Measurements from ENCODE around the gene RSPH6A.

The RSPH6A gene

GRCh38 chr19:45780146-45780447, 35.0 kb downstream of the RSPH6A start:
- no peak for DNase-seq (ENCODE audit: low read depth)

DNA sequence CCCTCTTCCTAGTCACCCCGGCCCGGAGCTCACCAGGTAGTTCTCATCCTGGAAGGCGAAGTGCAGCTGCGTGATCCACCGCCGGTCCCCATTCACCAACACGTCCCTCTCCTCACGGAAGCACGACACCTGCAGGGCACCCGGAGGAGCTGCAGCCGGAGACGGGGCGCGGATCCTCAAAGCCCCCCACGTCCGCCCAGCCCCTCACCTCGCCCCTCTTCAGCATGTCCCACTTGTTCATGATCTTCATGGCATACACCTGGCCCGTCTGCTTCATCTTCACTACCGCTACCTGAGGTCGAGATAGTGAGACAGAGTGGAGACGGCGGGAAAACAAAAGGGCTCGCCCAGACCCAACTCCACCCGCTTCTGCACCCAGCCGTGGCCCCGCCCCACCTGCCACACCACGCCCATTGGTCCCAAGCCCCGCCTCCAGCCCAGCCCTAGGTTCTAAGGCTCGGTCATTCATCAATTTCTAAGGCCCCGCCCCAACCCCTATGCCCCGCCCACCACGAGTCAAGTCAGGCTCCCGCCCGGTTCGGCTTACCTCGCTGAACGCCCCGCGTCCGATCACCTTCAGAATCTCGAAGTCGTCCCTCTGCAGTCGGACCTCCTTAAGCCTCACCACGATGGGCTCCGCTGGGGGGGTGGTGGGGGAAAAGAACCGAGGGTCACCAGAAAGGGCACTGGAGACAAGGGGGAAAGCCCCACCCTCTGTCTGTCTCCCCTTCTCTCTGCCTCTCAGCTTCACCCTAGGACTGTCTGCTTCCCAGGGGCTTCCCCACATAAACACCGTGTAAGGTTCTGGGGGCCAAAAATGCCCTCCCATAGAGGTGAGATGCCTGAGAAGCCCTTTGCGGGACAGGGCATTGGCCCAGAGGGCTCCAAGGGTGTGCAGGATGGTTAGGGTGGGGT, 35.6 kb downstream of the RSPH6A start:
- peak; percentile 94 for DNase-seq (ENCODE audit: low read depth)

DNA sequence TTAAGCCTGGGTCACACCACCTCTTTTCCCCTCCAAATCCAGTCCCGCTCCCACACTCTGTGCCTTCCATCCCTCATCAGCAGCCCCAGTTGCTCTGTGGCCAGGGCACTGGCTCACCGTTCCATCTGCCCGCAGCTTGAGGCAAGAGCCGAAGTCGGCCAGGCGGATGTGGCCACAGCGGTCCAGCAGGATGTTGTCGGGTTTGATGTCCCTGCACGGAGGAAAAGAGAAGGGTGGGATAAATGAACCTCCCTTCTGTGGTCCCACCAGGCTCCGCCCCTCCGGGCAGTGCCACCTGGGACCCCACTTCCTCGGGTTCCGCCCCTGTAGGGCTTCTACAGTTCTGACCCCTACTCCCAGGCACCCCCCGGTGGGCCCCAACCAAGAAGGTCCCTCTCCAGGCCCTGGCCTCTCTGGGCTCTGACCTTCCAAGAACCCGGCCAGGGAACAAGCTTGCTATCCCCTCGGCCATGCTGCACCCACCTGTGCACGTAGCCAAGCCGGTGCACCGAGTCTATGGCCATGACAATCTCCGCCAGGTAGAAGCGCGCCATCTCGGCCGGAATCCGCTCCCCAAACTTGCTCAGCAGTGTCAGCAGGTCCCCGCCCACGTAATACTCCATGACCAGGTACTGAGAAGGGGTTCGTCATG, 37.0 kb downstream of the RSPH6A start:
- no peak for DNase-seq (ENCODE audit: low read depth)

GRCh38 chr19:45777395-45777961, 37.6 kb downstream of the RSPH6A start:
- DNase-seq (ENCODE audit: low read depth): no peak

DNA sequence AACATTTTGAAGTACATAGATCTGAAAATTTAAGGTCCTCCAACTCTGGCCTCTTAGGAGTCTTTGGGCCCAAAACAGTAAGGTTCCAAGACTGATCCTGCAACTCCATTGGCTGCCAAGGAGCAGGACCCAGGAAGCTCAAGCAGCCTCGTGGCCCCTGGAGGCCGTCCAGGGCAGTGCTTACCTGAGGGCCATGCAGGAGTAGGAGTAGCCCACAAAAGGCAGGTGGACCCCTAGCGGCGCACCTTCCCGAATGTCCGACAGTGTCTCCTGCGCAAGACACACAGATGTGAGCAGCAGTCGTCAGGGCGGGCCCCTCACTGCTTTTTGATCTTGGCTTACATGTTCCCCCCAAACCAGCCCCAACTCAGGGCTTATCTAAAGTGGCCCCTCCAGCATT, 40.3 kb downstream of the RSPH6A start:
- DNase-seq (ENCODE audit: low read depth): no peak

GRCh38 chr19:45773384-45773783, 41.7 kb downstream of the RSPH6A start:
- DNase-seq (ENCODE audit: low read depth): no peak

DNA sequence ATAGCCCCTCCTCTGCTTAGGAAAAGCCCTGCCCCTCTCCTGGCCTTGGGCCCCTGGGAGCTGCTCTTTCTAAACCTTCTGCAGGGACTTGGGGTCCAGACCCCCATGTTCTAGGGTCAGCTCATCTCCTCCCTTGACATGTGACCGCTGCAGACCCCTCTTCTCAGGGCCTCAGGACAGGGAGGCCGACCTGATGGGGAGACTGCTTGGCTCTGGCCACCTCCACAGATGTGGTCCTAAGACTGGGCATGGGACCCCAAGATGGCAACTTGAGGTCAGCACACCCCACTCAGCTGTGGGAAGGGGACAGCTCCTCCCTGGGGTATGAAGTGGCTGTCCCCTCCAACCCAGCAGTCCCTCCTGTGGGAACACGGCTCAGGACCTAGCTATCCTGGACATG, 42.2 kb downstream of the RSPH6A start:
- no peak for DNase-seq (ENCODE audit: low read depth)

- DNase-seq (ENCODE audit: low read depth): no peak
Observed at GRCh38 chr19:45772130-45772840, 42.8 kb downstream of the RSPH6A start.

- no peak for DNase-seq (ENCODE audit: low read depth)
Observed at GRCh38 chr19:45771311-45771933, 43.7 kb downstream of the RSPH6A start.

- DNase-seq (ENCODE audit: low read depth): peak; percentile 90
Observed at GRCh38 chr19:45770192-45771101, 44.7 kb downstream of the RSPH6A start.

DNA sequence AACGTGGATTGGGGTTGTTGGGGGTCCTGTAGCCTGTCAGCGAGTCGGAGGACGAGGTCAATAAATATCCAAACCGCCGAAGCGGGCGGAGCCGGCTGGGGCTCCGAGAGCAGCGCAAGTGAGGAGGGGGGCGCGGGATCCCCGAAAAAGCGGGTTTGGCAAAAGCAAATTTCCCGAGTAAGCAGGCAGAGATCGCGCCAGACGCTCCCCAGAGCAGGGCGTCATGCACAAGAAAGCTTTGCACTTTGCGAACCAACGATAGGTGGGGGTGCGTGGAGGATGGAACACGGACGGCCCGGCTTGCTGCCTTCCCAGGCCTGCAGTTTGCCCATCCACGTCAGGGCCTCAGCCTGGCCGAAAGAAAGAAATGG, 45.3 kb downstream of the RSPH6A start:
- no peak for DNase-seq (ENCODE audit: low read depth)

DNA sequence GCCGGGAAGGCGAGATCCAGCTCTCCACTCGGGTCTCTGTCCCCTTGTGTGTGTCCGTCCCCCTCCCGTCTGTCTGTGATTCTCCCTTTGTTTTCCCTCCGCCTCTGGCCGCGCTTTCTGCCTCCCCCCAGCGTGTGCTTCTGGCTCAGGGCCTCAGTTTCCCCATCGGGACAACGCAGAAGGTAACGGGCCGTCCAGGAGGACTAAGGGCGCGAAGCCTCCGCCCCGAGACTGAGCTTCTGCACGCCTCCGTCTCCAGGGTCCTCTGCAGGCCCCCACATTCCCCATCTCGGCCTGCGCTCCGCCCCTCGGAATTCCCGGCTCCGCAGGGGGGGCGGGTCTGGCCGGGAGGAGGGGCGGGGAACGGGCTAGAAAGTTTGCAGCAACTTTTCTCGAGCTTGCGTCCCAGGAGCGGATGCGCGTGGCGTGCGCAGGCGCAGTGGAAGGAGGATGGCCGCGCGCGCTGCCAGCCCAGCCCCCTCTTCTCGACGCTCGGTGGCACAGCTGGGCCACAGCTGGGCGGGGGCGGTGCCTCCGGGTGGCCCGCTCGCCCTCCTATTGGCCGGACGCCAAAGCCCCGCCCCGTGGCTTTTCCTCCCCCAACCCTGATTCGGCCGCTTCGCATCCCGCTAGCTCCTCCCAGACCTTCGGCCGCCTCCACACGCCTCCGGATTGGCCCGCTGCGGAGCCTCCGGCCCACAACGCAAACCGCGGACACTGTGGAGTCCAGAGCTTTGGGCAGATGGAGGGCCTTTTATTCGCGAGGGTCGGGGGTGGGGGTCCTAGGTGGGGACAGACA, 45.9 kb downstream of the RSPH6A start, which contains the start of gene SIX5:
TSS of gene SIX5 (minus strand) at position 269 of the 799 bp plus-strand sequence. CDS start 408 bp downstream, outside the sequence.
- peak; percentile 97 for DNase-seq (ENCODE audit: low read depth)

DNA sequence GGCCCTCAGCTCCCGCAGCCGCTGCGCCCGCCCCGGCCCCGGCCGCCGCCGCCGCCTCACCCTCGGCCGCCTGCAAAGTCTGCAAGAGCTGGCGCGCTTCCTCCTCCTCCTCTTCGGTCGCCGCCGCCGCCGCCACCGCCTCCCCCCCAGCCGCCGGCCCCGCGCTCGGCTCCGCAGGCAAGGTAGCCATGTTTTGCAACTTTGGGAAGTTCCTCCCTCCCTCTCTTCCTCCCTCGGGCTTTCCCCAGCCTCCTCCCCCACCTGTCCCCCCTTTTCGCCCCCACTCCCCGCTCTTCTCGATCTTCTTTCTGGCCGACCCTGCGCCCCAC, 46.5 kb downstream of the RSPH6A start:
- peak; percentile 43 for DNase-seq (ENCODE audit: low read depth)

DNA sequence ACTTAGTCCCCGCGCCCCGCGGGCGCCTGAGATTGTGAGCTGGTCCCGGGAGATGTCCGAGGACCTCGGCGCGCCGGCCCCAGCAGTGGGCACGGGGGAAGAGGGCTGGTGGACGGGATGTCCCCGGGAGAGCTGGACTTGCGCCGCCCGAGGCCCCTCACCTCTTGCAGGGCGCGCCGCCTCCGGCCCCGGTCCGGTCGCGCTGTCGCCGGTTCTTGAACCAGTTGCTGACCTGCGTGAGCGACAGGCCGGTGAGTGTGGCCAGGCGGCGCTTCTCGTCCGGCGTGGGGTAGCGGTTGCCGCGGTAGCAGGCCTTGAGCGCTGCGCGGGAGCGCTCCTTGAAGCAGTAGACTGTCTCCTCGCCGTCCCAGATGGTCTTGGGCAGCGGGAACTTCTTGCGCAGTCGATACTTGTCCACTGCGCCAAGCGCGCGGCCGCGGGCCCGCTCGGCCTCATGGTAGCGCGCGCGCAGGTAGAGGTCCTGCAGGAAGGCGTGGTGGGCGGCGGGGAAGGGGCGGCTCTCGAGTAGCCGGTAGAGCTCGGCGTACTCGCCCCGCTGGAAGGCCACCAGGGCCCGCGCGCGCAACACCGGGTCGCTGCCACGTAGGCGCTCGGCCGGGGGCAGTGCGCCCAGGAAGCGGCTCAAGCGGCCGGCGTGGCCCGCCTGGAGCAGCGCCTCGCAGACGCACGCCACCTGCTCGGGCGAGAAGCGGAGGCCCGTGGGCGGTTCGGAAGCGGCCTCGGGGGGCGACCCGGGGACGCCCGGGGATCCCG, 47.0 kb downstream of the RSPH6A start:
- DNase-seq (ENCODE audit: low read depth): no peak

DNA sequence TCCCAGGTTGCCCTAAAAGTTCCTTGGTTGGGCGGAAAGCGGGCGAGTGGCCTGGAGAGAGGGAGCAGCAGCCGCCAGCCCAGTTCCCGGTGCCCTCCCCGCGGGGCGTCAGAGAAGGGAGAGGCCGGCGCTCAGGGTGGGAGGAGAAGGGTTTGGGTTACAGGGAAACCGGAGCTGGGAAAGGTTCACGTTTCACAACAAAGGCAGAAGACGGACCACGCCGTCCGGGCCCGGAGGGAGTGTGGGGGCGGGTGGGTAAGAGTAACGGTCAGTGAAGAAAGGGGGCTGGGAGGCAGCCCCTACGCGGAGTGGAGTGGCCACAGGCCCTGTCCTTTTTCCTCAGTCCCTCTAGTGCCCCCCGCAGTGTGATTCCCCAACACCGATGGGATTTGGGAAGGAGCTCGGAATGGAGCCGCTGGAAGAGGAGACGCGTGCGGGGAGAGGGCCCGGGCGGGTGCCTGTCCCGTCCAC, 47.7 kb downstream of the RSPH6A start:
- no peak for DNase-seq (ENCODE audit: low read depth)

DNA sequence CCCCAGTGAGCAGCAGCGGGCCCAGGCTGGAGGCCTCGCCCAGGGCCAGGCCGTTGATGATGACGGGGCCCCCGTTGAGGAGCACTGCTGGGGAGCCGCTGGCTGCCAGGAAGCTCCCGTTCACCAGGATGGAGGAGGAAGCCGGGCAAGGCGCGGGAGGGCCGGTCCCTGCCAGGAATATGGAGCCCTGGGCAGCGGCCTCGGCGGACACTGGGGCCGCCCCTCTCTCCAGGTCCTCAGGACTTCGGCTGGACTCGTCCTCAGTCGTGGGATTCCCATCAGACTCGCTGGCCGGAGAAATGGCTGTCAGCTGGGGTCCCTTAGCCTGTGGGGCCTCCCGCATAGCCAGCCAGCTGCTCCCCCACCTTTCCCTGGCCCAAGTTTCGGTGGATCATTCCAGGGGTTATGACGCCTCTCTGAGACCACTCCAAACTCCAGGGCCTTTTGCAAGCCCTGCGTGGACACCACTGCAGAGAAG, 48.2 kb downstream of the RSPH6A start:
- no peak for DNase-seq (ENCODE audit: low read depth)

GRCh38 chr19:45766296-45766868, 48.7 kb downstream of the RSPH6A start:
- no peak for DNase-seq (ENCODE audit: low read depth)

GRCh38 chr19:45765702-45766295, 49.3 kb downstream of the RSPH6A start:
- DNase-seq (ENCODE audit: low read depth): no peak
